Keratinocyte (primary cell): Measurements from ENCODE around the gene MYO10.

Experiments
- CTCF ChIP-seq, 3 experiments: IDR thresholded peaks in 1 of 3; conservative IDR thresholded peaks in 1 of 3; optimal IDR thresholded peaks in 1 of 3; 2 replicates in 2 of 3; 3 replicates in 1 of 3; pipeline versions ENCODE3 to v1.5.1; 2011; ENCODE audit warnings: low read length in 3 of 3, mild to moderate bottlenecking in 3 of 3, moderate library complexity in 2 of 3, control low read depth in 1 of 3, inconsistent platforms in 1 of 3; ENCODE audit not compliant: insufficient read depth in 2 of 3; ENCODE audit errors: extremely low read depth in 1 of 3
- EZH2 ChIP-seq: IDR thresholded peaks from one replicate; pipeline ENCODE4 v1.6.1; 2012; ENCODE audit warnings: inconsistent platforms, mild to moderate bottlenecking, low read length, moderate library complexity

GRCh38 chr5:16961131-16961530 lies 25.0 kb upstream of the MYO10 start:
- TF ChIP-seq CTCF (optimal IDR thresholded peaks at IDR 0.05 in 1 of 3, IDR thresholded peaks at IDR 0.05 in 1 of 3, conservative IDR thresholded peaks at IDR 0.05 in 1 of 3; ENCODE audit: extremely low read depth in 1 of 3, insufficient read depth in 2 of 3, low read length in 3 of 3) (no peak), EZH2 (no peak)
